Breast epithelium (tissue), 3 donors: ENCODE data around the gene DGCR8.

Experiments used
- CTCF ChIP-seq, 3 donors: fragments of 450-650 bp; IDR thresholded peaks; one replicate each; pipeline ENCODE4 v1.5.1; 2016 to 2017; ENCODE audit warnings: antibody characterized with exemption in 3 of 3, mild to moderate bottlenecking in 3 of 3, moderate library complexity in 3 of 3
- POLR2A ChIP-seq: fragments of 450-650 bp; IDR thresholded peaks from one replicate; pipeline ENCODE4 v1.6.1; 2016; ENCODE audit warnings: antibody characterized with exemption, mild to moderate bottlenecking, moderate library complexity
- POLR2AphosphoS5 ChIP-seq, 3 donors: sonication (generic); formaldehyde crosslinking; IDR thresholded peaks; one replicate each; pipeline ENCODE4 v1.6.1; 2017; ENCODE audit warnings: antibody characterized with exemption in 3 of 3

GRCh38 chr22:20140521-20140964 is 60.5 kb downstream of the DGCR8 start:
- no peak for TF ChIP-seq CTCF (IDR thresholded peaks at IDR 0.05)
- no peak for TF ChIP-seq POLR2A
- TF ChIP-seq POLR2AphosphoS5 (IDR thresholded peaks at IDR 0.05) = no peak
